ENCODE data around the gene STMP1.

- TF ChIP-seq CTCF (optimal IDR thresholded peaks at IDR 0.05 in 1 of 3, IDR thresholded peaks at IDR 0.05 in 1 of 3, conservative IDR thresholded peaks at IDR 0.05 in 1 of 3; ENCODE audit: extremely low read depth in 1 of 3, insufficient read depth in 2 of 3, low read length in 3 of 3) (no peak), EZH2 (IDR thresholded peaks at IDR 0.05; ENCODE audit: low read length) (no peak)
Measured at GRCh38 chr7:135721198-135721820, 59.0 kb downstream of the STMP1 start.

Measured in keratinocyte (primary cell).